Endothelial cell (in vitro differentiated cells): Measurements from ENCODE around the gene DEFB121. TPM values are rescaled to one million over a fixed set of nuclear protein-coding genes. Genes with fewer than 3 reads are reported as not detected.

Experiments used
- DNase-seq: peaks from one replicate; pipeline ENCODE4 v3.0.0; 2021; ENCODE audit warnings: low spot score
- H3K27ac Mint-ChIP-seq: one replicate; pipeline ENCODE4 v1.8.0; 2021; ENCODE audit warnings: mixed read lengths, inconsistent platforms; ENCODE audit not compliant: unreplicated experiment
- H3K27me3 Mint-ChIP-seq: one replicate; pipeline ENCODE4 v1.8.0; 2021; ENCODE audit warnings: mild to moderate bottlenecking, moderate library complexity, mixed read lengths, inconsistent platforms; ENCODE audit not compliant: unreplicated experiment
- H3K36me3 Mint-ChIP-seq: one replicate; pipeline ENCODE4 v1.8.0; 2021; ENCODE audit warnings: mild to moderate bottlenecking, low read depth, mixed read lengths, inconsistent platforms; ENCODE audit not compliant: unreplicated experiment
- H3K4me1 Mint-ChIP-seq: one replicate; pipeline ENCODE4 v1.8.0; 2021; ENCODE audit warnings: mild to moderate bottlenecking, mixed read lengths, inconsistent platforms; ENCODE audit not compliant: unreplicated experiment
- H3K4me3 Mint-ChIP-seq: one replicate; pipeline ENCODE4 v1.8.0; 2021; ENCODE audit warnings: mild to moderate bottlenecking, mixed read lengths, inconsistent platforms; ENCODE audit not compliant: unreplicated experiment
- H3K9me3 Mint-ChIP-seq: one replicate; pipeline ENCODE4 v1.8.0; 2021; ENCODE audit warnings: mixed read lengths, inconsistent platforms; ENCODE audit not compliant: unreplicated experiment
- CTCF ChIP-seq: fragments of 200-600 bp; sonication (generic); IDR thresholded peaks from one replicate; pipeline ENCODE4 v1.5.0; 2021; ENCODE audit warnings: antibody characterized with exemption; ENCODE audit not compliant: unreplicated experiment
- total RNA-seq: library from RNA; stranded (reverse); fragmentation: NEBNext Ultra II Directional; extraction: Animal tissue kit (Norgen Biotek cat#: 25700); gene quantifications from one replicate; pipeline ENCODE4 v1.2.1, GENCODE V29; 2021; ENCODE audit not compliant: unreplicated experiment

The DEFB121 gene
- total RNA-seq, 1 donor from 2014 or later: not detected

- DNase-seq: no peak
- H3K36me3 Mint-ChIP-seq: peaks cover 11% of the 10 kb centered on the region
- peaks cover 22% of the 10 kb centered on the region for H3K9me3 Mint-ChIP-seq
- no peak for TF ChIP-seq CTCF
- peaks cover 2% of the 10 kb centered on the region for H3K27me3 Mint-ChIP-seq
- H3K27ac Mint-ChIP-seq: no peak overlapping the region
- no peaks in the 10 kb centered on the region for H3K4me1 Mint-ChIP-seq
- H3K4me3 Mint-ChIP-seq: no peak overlapping the region
Measured at GRCh38 chr20:31403886-31404285, 2.1 kb downstream of the DEFB121 start.

GRCh38 chr20:31394900-31395299, 11.1 kb downstream of the DEFB121 start:
- H3K4me1 Mint-ChIP-seq: no peaks in the 10 kb centered on the region
- H3K27me3 Mint-ChIP-seq: peaks cover 10% of the 10 kb centered on the region
- no peak for DNase-seq
- no peak for TF ChIP-seq CTCF
- H3K27ac Mint-ChIP-seq: no peak overlapping the region
- no peak overlapping the region for H3K4me3 Mint-ChIP-seq
- peaks cover 36% of the 10 kb centered on the region for H3K9me3 Mint-ChIP-seq
- H3K36me3 Mint-ChIP-seq: peaks cover 8% of the 10 kb centered on the region

GRCh38 chr20:31392836-31393235, 13.2 kb downstream of the DEFB121 start:
- no peaks in the 10 kb centered on the region for H3K4me1 Mint-ChIP-seq
- peaks cover 56% of the 10 kb centered on the region for H3K9me3 Mint-ChIP-seq
- H3K36me3 Mint-ChIP-seq: peaks cover 22% of the 10 kb centered on the region
- no peak overlapping the region for H3K27ac Mint-ChIP-seq
- H3K4me3 Mint-ChIP-seq: no peak overlapping the region
- no peak for TF ChIP-seq CTCF
- peaks cover 15% of the 10 kb centered on the region for H3K27me3 Mint-ChIP-seq
- no peak for DNase-seq

- H3K27ac Mint-ChIP-seq: no peak within 1 kb of the TSS
- DNase-seq: no peak
- H3K4me3 Mint-ChIP-seq: no peak within 1 kb of the TSS
- H3K4me1 Mint-ChIP-seq: no peaks in the 10 kb centered on the region
- H3K27me3 Mint-ChIP-seq: peaks cover 12% of the 10 kb centered on the region
- TF ChIP-seq CTCF: no peak
- H3K36me3 Mint-ChIP-seq: peaks cover 19% of the 10 kb centered on the region
- H3K9me3 Mint-ChIP-seq: peaks cover 57% of the 10 kb centered on the region
Measured at GRCh38 chr20:31390490-31390889, 15.5 kb downstream of the DEFB121 start, which contains the start of gene DEFB119. Gene DEFB119, minus strand, starts transcription at chr20:31390590. Its CDS starts 107 bp downstream, at chr20:31390483.

GRCh38 chr20:31374346-31374745, 31.7 kb downstream of the DEFB121 start:
- Mint-ChIP-seq H3K9me3 (peaks cover 36% of the 10 kb centered on the region), H3K4me3 (no peak overlapping the region), H3K36me3 (peaks cover 9% of the 10 kb centered on the region), H3K4me1 (no peaks in the 10 kb centered on the region), H3K27me3 (no peaks in the 10 kb centered on the region), H3K27ac (no peak overlapping the region)
- no peak for DNase-seq
- TF ChIP-seq CTCF: no peak
